SK-N-SH (cell line): ENCODE results near the gene TMIGD2. TPM values are rescaled to one million over a fixed set of nuclear protein-coding genes. Genes with fewer than 3 reads are reported as not detected.
"Not testable (repeated sequence)": the region's sequence is repeated elsewhere in the genome, so short reads cannot be mapped to it uniquely, and the experiment has no call there.

ENCODE experiments used
- CTCF ChIA-PET: fragments of 300-600, 350-600 bp; formaldehyde crosslinking; extraction: SDS; loops from one replicate; lab custom pipeline; 2021; lab: Yijun Ruan, JAX
- POLR2A ChIA-PET: fragments of 350-600 bp; sonication (Branson Sonifier 250); formaldehyde crosslinking; extraction: SDS; loops from one replicate; lab custom pipeline; 2020; ENCODE audit warnings: antibody characterized with exemption, inconsistent platforms; lab: Yijun Ruan, JAX
- DNase-seq: peaks from one replicate; pipeline ENCODE4 v3.0.0; 2012
- H2AFZ ChIP-seq: fragments of 200-600 bp; sonication (generic); 2 replicates; pipeline ENCODE4 v1.8.1; 2016; ENCODE audit warnings: antibody characterized with exemption, mild to moderate bottlenecking, low read depth
- H3F3A ChIP-seq: fragments of 200-600 bp; sonication (generic); replicated peaks from 2 replicates; pipeline ENCODE3; 2016; ENCODE audit warnings: antibody characterized with exemption, mild to moderate bottlenecking; ENCODE audit not compliant: insufficient read depth
- H3K27ac ChIP-seq, 2 experiments: fragments of 200-500 bp in 1 of 2; fragments of 200-600 bp in 1 of 2; sonication (Bioruptor generic) in 1 of 2; sonication (generic), shearing (Covaris generic) in 1 of 2; 2 replicates each; pipeline versions ENCODE4 v1.5.1 to v1.6.1; 2014 to 2016; ENCODE audit warnings: low read depth in 2 of 2, inconsistent platforms in 1 of 2, low read length in 1 of 2, mild to moderate bottlenecking in 1 of 2, mixed read lengths in 1 of 2
- H3K27me3 ChIP-seq: fragments of 200-600 bp; sonication (generic), shearing (Covaris generic); 2 replicates; pipeline ENCODE4 v1.6.1; 2016; ENCODE audit warnings: mixed run types; ENCODE audit not compliant: insufficient read depth
- H3K36me3 ChIP-seq, 2 experiments: fragments of 200-500 bp in 1 of 2; fragments of 200-600 bp in 1 of 2; sonication (Bioruptor generic) in 1 of 2; sonication (generic) in 1 of 2; replicated peaks in 1 of 2; 2 replicates each; pipeline versions ENCODE3 to v1.5.1; 2014 to 2016; ENCODE audit warnings: low read length in 1 of 2, mild to moderate bottlenecking in 1 of 2; ENCODE audit not compliant: insufficient read depth in 2 of 2, control insufficient read depth in 1 of 2
- H3K4me1 ChIP-seq, 2 experiments: fragments of 200-500 bp in 1 of 2; fragments of 200-600 bp in 1 of 2; sonication (Bioruptor generic) in 1 of 2; sonication (generic), shearing (Covaris generic) in 1 of 2; 2 replicates each; pipeline versions ENCODE4 v1.5.1 to v1.6.1; 2014 to 2016; ENCODE audit warnings: low read depth in 1 of 2, low read length in 1 of 2, mixed run types in 1 of 2; ENCODE audit not compliant: insufficient read depth in 2 of 2, control insufficient read depth in 1 of 2
- H3K4me2 ChIP-seq: fragments of 200-600 bp; sonication (generic), shearing (Covaris generic); 2 replicates; pipeline ENCODE4 v1.6.1; 2017; ENCODE audit warnings: mixed run types
- H3K4me3 ChIP-seq, 2 experiments: fragments of 200-500 bp in 1 of 2; fragments of 200-600 bp in 1 of 2; sonication (Bioruptor generic) in 1 of 2; sonication (generic), shearing (Covaris generic) in 1 of 2; 2 replicates each; pipeline versions ENCODE4 v1.5.1 to v1.8.1; 2014 to 2016; ENCODE audit warnings: low read depth in 2 of 2, inconsistent platforms in 1 of 2, low read length in 1 of 2, mild to moderate bottlenecking in 1 of 2, mixed read lengths in 1 of 2, moderate library complexity in 1 of 2
- H3K79me2 ChIP-seq: fragments of 200-600 bp; sonication (generic); 2 replicates; pipeline ENCODE4 v1.8.1; 2017; ENCODE audit warnings: mild to moderate bottlenecking; ENCODE audit not compliant: insufficient read depth
- H3K9ac ChIP-seq: fragments of 200-600 bp; sonication (generic); 2 replicates; pipeline ENCODE4 v1.6.1; 2017; ENCODE audit warnings: mixed run types
- H3K9me2 ChIP-seq: fragments of 200-600 bp; sonication (generic); 2 replicates; pipeline ENCODE4 v1.6.1; 2017; ENCODE audit warnings: mixed run types
- H3K9me3 ChIP-seq: fragments of 200-600 bp; sonication (generic); 2 replicates; pipeline ENCODE4 v1.6.1; 2017; ENCODE audit warnings: mixed run types, mild to moderate bottlenecking, moderate library complexity
- H4K20me1 ChIP-seq: fragments of 200-600 bp; sonication (generic); 2 replicates; pipeline ENCODE4 v1.6.1; 2017; ENCODE audit warnings: mild to moderate bottlenecking, mixed run types; ENCODE audit not compliant: insufficient read depth
- EP300 ChIP-seq, 2 experiments: IDR thresholded peaks; 2 replicates each; pipeline versions ENCODE4 v1.4.0 to v1.6.1; 2012; ENCODE audit warnings: borderline replicate concordance in 1 of 2, low read depth in 1 of 2, low read length in 1 of 2
- EZH2phosphoT487 ChIP-seq: fragments of 200-600 bp; sonication (generic); IDR thresholded peaks from 2 replicates; pipeline ENCODE4 v1.6.1; 2017; ENCODE audit warnings: low read depth, mixed run types, mild to moderate bottlenecking, antibody characterized with exemption, moderate library complexity, borderline replicate concordance
- FOXJ3 ChIP-seq: sonication (generic); formaldehyde crosslinking; IDR thresholded peaks from 2 replicates; pipeline ENCODE4 v1.5.1; 2020; ENCODE audit warnings: mild to moderate bottlenecking, missing genetic modification reagents
- FOXM1 ChIP-seq: IDR thresholded peaks from 2 replicates; pipeline ENCODE4 v1.4.0; 2012; ENCODE audit warnings: low read depth, mild to moderate bottlenecking
- MEF2A ChIP-seq: IDR thresholded peaks from 2 replicates; pipeline ENCODE4 v1.4.0; 2012; ENCODE audit warnings: low read depth, borderline replicate concordance
- SIN3A ChIP-seq: IDR thresholded peaks from 2 replicates; pipeline ENCODE4 v1.6.1; 2012; ENCODE audit warnings: low read depth, mild to moderate bottlenecking, low read length, moderate library complexity, borderline replicate concordance
- TCF12 ChIP-seq: IDR thresholded peaks from 2 replicates; pipeline ENCODE4 v1.4.0; 2012
- TEAD4 ChIP-seq: IDR thresholded peaks from 2 replicates; pipeline ENCODE4 v1.4.0; 2012; ENCODE audit warnings: mild to moderate bottlenecking, borderline replicate concordance; ENCODE audit not compliant: insufficient read depth
- WGBS: methylation state at CpG from one replicate; pipeline ENCODE4 v1.1.6; 2017; ENCODE audit warnings: low lambda C conversion rate; 5-methylcytosine and 5-hydroxymethylcytosine counted together
- polyA plus RNA-seq, 3 experiments: library from polyadenylated mRNA; depleted of rRNA; stranded (reverse); fragments of >200 nt; gene quantifications; 2 replicates each; pipeline ENCODE4 v1.2.3, GENCODE V29; 2012

Gene TMIGD2
- polyA plus RNA-seq, 1 of the 3 experiments (the other 2 are of a cell fraction), result not detected

- H3K4me1 ChIP-seq, H3K9ac ChIP-seq, H3K4me2 ChIP-seq, H3K79me2 ChIP-seq, H2AFZ ChIP-seq, H4K20me1 ChIP-seq, H3K27ac ChIP-seq, H3K27me3 ChIP-seq, DNase-seq, POLR2A ChIA-PET, H3K4me3 ChIP-seq, H3K9me2 ChIP-seq, H3K9me3 ChIP-seq: not testable (repeated sequence)
- peaks cover 6 to 15% of the 10 kb centered on the region in 2 experiments for H3K36me3 ChIP-seq
- WGBS, result 94% methylated on average over 16 of the region's 16 CpGs
- peaks cover 14% of the 10 kb centered on the region for H3F3A ChIP-seq
- CTCF ChIA-PET, result interaction anchor here (9.7 kb wide), 1 partner anchor 82 kb away, joined by 130 read pairs; no protein-coding TSS in a partner anchor
These were observed 47.0 kb upstream of the TMIGD2 start for GRCh38 chr19:4349225-4349624.

DNA sequence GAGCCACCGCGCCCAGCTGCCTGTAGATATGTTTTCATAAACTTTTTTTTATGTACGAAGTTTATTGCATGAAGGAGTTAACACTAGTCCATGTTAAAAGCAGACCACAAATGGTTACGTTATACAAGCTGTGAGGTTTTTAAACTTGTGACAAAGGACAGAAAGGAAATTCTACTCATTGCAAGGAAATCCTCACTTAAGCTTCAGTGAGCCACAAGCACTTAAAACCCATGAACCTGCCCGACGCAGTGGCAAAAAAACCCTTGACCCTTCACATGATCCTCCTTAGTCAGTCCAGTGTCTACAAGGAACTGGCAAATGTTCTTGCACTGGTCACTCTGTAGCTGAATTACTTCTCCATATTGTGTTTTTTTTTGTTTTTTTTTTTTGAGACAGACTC is 45.3 kb upstream of the TMIGD2 start:
- CTCF ChIA-PET, result interaction anchor here (1.6 to 9.7 kb wide), 2 partner anchors 16 to 80 kb away, joined by 5 to 130 read pairs; no protein-coding TSS in a partner anchor

DNA sequence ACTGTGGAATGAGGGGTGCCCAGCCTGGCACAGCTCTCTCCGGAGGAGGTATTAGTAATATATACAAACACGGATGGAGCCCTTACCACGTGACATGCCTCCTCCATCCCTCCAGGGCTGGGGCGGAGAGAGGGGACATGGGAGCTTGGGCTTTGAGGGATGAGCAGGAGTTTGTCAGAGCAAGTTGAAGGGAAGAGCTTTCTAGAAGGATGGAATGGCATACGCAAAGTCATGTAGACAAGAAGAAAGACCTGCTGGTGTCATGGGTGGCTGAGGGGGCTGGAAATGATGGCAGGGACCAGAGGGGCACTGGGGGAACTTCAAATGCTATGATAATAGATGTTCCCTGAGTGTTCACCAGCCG is 43.8 kb upstream of the TMIGD2 start:
- DNase-seq, result no peak
- Histone ChIP-seq H4K20me1 (no peaks in the 10 kb centered on the region), H3K4me3 (no peak overlapping the region), H3K9me3 (no peaks in the 10 kb centered on the region), H3K27ac (no peak overlapping the region), H3K79me2 (0 out of 2 replicates have a peak, but pooled peaks cover 5% of the 10 kb centered on the region), H3F3A (peaks cover under 1% of the 10 kb centered on the region), H3K9me2 (no peaks in the 10 kb centered on the region), H3K4me2 (no peak overlapping the region), H3K36me3 (peaks cover 2 to 11% of the 10 kb centered on the region in 2 experiments)
- ChIA-PET CTCF (interaction anchor here (0.6 to 4.7 kb wide), 5 partner anchors 17 to 99 kb away, joined by 3 to 50 read pairs (median 3); partner anchors contain the start of gene YJU2), POLR2A (interaction anchor here (0.8 kb wide), 1 partner anchor 35 kb away, joined by 9 read pairs; no protein-coding TSS in a partner anchor)
- 96% methylated on average over 6 of the region's 6 CpGs for WGBS
- no peak for TF ChIP-seq EZH2phosphoT487
- TF ChIP-seq MEF2A, result no peak
- TF ChIP-seq SIN3A, result no peak
- no peak for TF ChIP-seq EP300 (IDR thresholded peaks at IDR 0.05; ENCODE audit: borderline replicate concordance in 1 of 2, low read depth in 1 of 2, low read length in 1 of 2)
- no peak for TF ChIP-seq FOXJ3 (CRISPR knock-in tag)
- no peak for TF ChIP-seq TCF12
- no peak for TF ChIP-seq TEAD4
- TF ChIP-seq, all 33 proteins: peak for 0
- no peaks in the 10 kb centered on the region for H3K27me3 ChIP-seq
- no peak overlapping the region for H2AFZ ChIP-seq
- H3K9ac ChIP-seq, result no peak overlapping the region
- H3K4me1 ChIP-seq, result peaks cover 0 to 11% of the 10 kb centered on the region in 2 experiments; a peak in 1 of 4 replicates

More for the DNA sequence above, 45.3 kb upstream of the TMIGD2 start:
- Histone ChIP-seq H3K4me1 (peaks cover 0 to 6% of the 10 kb centered on the region in 2 experiments; a peak in 1 of 4 replicates), H3K9me3 (no peaks in the 10 kb centered on the region), H3K4me2 (no peak overlapping the region), H3F3A (peaks cover 12% of the 10 kb centered on the region), H3K36me3 (peaks cover 2 to 11% of the 10 kb centered on the region in 2 experiments), H3K4me3 (no peak overlapping the region), H3K9me2 (no peaks in the 10 kb centered on the region), H3K79me2 (0 out of 2 replicates have a peak, but pooled peaks cover 5% of the 10 kb centered on the region), H3K27me3 (no peaks in the 10 kb centered on the region), H3K9ac (no peak overlapping the region), H4K20me1 (no peaks in the 10 kb centered on the region), H2AFZ (no peak overlapping the region), H3K27ac (no peak overlapping the region)
- POLR2A ChIA-PET, result interaction anchor here (0.6 to 0.7 kb wide), 2 partner anchors 44 to 84 kb away, joined by 3 read pairs; no protein-coding TSS in a partner anchor
- TF ChIP-seq FOXM1 (no peak), TCF12 (no peak)
- DNase-seq, result no peak
- WGBS, result 81% methylated on average over 6 of the region's 6 CpGs
